ENCODE data around the gene IL9.
A peak's percentile ranks its signal among the peaks of the same experiment; 100 is the strongest.

Gene IL9

GRCh38 chr5:135895474-135896006, at the start of gene IL9:
IL9 (minus strand) TSS chr5:135895841; CDS start chr5:135895816, 25 bp downstream.
- in situ Hi-C loops (cut with HindIII; ENCODE audit: low pct_ligation_motif_present, low pct_unique_long_range_greater_than_20kb, low sequenced_read_pairs), result no loop called here
- no peak for DNase-seq

- DNase-seq, result peak; percentile 77
- in situ Hi-C loops (cut with HindIII; ENCODE audit: low pct_ligation_motif_present, low pct_unique_long_range_greater_than_20kb, low sequenced_read_pairs), result no loop called here
Measured at GRCh38 chr5:135944967-135945560, 49.4 kb upstream of the IL9 start.

GRCh38 chr5:135944564-135944963, 48.9 kb upstream of the IL9 start:
- in situ Hi-C loops (cut with HindIII; ENCODE audit: low pct_ligation_motif_present, low pct_unique_long_range_greater_than_20kb, low sequenced_read_pairs), result no loop called here
- no peak for DNase-seq

- in situ Hi-C loops (cut with HindIII; ENCODE audit: low pct_ligation_motif_present, low pct_unique_long_range_greater_than_20kb, low sequenced_read_pairs), result no loop called here
- no peak for DNase-seq
Measured at GRCh38 chr5:135942202-135942771, 46.6 kb upstream of the IL9 start.

- DNase-seq, result no peak
- in situ Hi-C loops (cut with HindIII; ENCODE audit: low pct_ligation_motif_present, low pct_unique_long_range_greater_than_20kb, low sequenced_read_pairs), result no loop called here
Measured at GRCh38 chr5:135941711-135942110, 46.1 kb upstream of the IL9 start.

GRCh38 chr5:135937245-135937911, 41.7 kb upstream of the IL9 start:
- in situ Hi-C loops (cut with HindIII; ENCODE audit: low pct_ligation_motif_present, low pct_unique_long_range_greater_than_20kb, low sequenced_read_pairs), result no loop called here

GRCh38 chr5:135934939-135935338, 39.3 kb upstream of the IL9 start:
- in situ Hi-C loops (cut with HindIII; ENCODE audit: low pct_ligation_motif_present, low pct_unique_long_range_greater_than_20kb, low sequenced_read_pairs), result no loop called here
- no peak for DNase-seq

More at GRCh38 chr5:135937245-135937911, 41.7 kb upstream of the IL9 start:
- DNase-seq, result no peak

GRCh38 chr5:135930949-135931295, 35.3 kb upstream of the IL9 start:
- DNase-seq, result no peak
- in situ Hi-C loops (cut with HindIII; ENCODE audit: low pct_ligation_motif_present, low pct_unique_long_range_greater_than_20kb, low sequenced_read_pairs), result no loop called here

- DNase-seq, result peak; percentile 44
- in situ Hi-C loops (cut with HindIII; ENCODE audit: low pct_ligation_motif_present, low pct_unique_long_range_greater_than_20kb, low sequenced_read_pairs), result no loop called here
Measured at GRCh38 chr5:135930029-135930948, 34.6 kb upstream of the IL9 start.

GRCh38 chr5:135921388-135921787, 25.7 kb upstream of the IL9 start:
- in situ Hi-C loops (cut with HindIII; ENCODE audit: low pct_ligation_motif_present, low pct_unique_long_range_greater_than_20kb, low sequenced_read_pairs), result no loop called here
- DNase-seq, result no peak

GRCh38 chr5:135920199-135920598, 24.6 kb upstream of the IL9 start:
- in situ Hi-C loops (cut with HindIII; ENCODE audit: low pct_ligation_motif_present, low pct_unique_long_range_greater_than_20kb, low sequenced_read_pairs), result no loop called here
- DNase-seq, result no peak

GRCh38 chr5:135916638-135917263, 21.1 kb upstream of the IL9 start:
- in situ Hi-C loops (cut with HindIII; ENCODE audit: low pct_ligation_motif_present, low pct_unique_long_range_greater_than_20kb, low sequenced_read_pairs), result no loop called here
- no peak for DNase-seq

- in situ Hi-C loops (cut with HindIII; ENCODE audit: low pct_ligation_motif_present, low pct_unique_long_range_greater_than_20kb, low sequenced_read_pairs), result no loop called here
- no peak for DNase-seq
Measured at GRCh38 chr5:135915466-135916001, 19.9 kb upstream of the IL9 start.

- in situ Hi-C loops (cut with HindIII; ENCODE audit: low pct_ligation_motif_present, low pct_unique_long_range_greater_than_20kb, low sequenced_read_pairs), result no loop called here
- DNase-seq, result no peak
Measured at GRCh38 chr5:135913713-135914626, 18.3 kb upstream of the IL9 start.

GRCh38 chr5:135905144-135905543, 9.5 kb upstream of the IL9 start:
- no peak for DNase-seq
- in situ Hi-C loops (cut with HindIII; ENCODE audit: low pct_ligation_motif_present, low pct_unique_long_range_greater_than_20kb, low sequenced_read_pairs), result no loop called here

GRCh38 chr5:135901633-135902032, 6.0 kb upstream of the IL9 start:
- in situ Hi-C loops (cut with HindIII; ENCODE audit: low pct_ligation_motif_present, low pct_unique_long_range_greater_than_20kb, low sequenced_read_pairs), result no loop called here
- no peak for DNase-seq

- no peak for DNase-seq
- in situ Hi-C loops (cut with HindIII; ENCODE audit: low pct_ligation_motif_present, low pct_unique_long_range_greater_than_20kb, low sequenced_read_pairs), result no loop called here
Measured at GRCh38 chr5:135900276-135900675, 4.6 kb upstream of the IL9 start.
